DMS153 treated with DMSO at 0.1 percent for 48 hours (cell line): ENCODE data around the gene CSDE1.
A peak's percentile ranks its signal among the peaks of the same experiment; 100 is the strongest.

Source experiments
- DNase-seq: peaks from one replicate; lab custom pipeline; 2025; ENCODE audit not compliant: unreplicated experiment; lab: John Stamatoyannopoulos, UW

CSDE1 gene

GRCh38 chr1:114750780-114751179 is 7.0 kb downstream of the CSDE1 start:
- DNase-seq = no peak

DNA sequence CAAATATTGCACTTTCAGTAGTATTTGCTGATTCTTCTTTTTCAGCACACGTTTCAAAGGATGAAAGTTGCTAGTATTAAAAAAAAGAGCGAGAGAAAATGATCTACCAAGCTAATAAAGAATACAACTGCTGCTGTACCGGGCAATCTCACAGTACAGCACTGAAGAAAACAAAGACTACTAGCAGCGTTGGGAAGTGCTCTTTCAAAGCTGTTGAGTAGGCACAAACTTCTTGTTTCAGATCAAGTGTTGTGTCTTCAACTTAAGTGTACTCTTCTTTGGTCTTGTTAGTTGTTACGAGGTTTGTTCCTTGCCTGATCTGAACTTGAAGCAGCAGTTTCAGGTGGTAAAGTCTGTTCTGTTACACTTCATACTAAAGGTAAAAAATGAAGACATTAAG is 7.9 kb downstream of the CSDE1 start:
- DNase-seq = no peak

GRCh38 chr1:114746450-114747121 is 11.2 kb downstream of the CSDE1 start:
- no peak for DNase-seq

DNA sequence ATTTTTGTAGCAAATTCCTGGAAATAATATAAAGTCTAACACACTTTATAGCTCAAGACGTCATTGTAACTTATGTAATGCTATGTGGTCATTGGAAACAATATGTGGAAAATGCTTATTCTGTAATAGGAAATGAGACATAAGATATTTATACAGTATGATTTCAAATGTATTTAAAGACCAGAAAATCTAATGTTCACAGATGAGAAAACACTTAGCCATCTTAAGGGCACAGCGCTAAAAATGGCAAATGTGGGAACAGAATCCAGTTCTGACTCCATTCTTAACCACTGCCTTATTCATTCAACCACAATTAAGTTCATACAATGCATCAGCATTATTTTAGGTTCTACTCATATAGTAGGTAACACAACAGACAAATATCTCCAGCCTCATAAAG is 12.5 kb downstream of the CSDE1 start:
- no peak for DNase-seq

DNA sequence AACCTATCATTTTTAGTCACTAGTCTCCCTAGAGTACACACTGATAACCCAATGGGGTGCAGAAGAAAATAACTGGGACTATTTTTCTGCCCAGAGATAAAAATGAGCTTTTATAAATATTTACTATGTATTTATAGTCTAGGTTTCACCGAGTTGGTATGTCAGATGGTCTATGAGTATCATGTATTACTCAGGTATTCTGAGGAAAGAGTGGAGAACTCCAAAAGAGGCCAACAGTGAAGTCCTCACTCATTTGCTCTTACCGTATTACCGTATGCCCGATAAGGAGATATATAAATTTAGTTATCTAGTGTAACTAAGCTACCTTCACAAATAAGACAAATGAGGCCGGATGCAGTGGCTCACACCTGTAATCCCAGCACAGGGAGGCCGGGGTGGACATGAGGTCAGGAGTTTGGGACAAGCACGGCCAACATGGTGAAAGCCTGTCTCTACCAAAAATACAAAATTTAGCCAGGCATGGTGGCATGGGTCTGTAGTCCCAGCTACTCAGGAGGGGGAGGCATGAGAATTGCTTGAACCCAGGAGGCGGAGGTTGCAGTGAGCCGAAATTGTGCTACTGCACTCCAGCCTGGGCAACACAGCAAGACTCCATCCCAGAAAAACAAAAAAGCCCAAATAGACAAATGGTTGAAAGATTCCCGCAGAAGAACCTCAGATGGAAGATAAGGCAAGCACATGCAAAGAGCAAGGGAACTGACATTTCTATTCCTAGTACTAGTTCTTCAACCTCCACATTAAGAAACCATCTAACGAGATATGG is 15.6 kb downstream of the CSDE1 start:
- DNase-seq = no peak

GRCh38 chr1:114740331-114740730 is 17.5 kb downstream of the CSDE1 start:
- no peak for DNase-seq

- no peak for DNase-seq
Measured at GRCh38 chr1:114737314-114737849, 20.4 kb downstream of the CSDE1 start.

GRCh38 chr1:114735479-114735878 is 22.3 kb downstream of the CSDE1 start:
- DNase-seq = no peak

DNA sequence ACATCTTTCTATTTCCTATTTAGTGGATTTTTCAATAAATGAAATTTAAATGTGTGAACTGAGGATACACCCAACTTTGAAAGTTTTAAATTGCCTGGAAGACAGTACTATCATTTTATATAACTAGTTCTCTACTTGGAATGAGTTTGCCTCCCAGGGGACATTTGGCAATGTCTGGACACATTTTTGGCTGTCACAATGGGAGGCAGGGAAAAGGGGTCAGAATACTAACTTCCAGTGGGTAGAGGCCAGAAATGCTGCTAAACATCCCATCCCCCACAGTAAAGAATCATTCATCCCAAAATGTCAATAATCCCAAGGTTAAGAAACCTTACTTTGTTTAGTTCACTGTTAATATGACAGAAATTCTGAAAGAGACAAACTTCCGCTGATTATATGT is 28.0 kb downstream of the CSDE1 start:
- no peak for DNase-seq

GRCh38 chr1:114728553-114728952 is 29.2 kb downstream of the CSDE1 start:
- DNase-seq = no peak

DNA sequence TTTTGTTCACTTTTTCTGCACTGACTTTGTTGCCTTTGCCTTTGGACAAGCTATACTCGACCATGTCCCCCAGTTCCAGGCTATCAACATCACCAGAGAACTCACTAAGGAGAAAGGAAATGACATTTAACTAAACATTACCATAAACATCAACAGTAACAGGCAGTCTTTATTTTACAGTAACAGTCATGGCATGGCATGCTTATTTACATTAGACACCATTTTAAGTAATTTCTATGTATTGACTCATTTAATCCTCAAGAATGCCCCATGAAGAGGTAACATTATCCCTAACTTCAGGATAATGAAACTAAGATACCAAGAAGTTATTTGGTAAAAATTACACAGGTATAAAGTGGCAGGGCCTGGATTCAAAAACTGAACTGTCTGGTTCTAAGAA is 32.6 kb downstream of the CSDE1 start:
- DNase-seq = no peak

GRCh38 chr1:114723915-114724314 is 33.9 kb downstream of the CSDE1 start:
- no peak for DNase-seq

DNA sequence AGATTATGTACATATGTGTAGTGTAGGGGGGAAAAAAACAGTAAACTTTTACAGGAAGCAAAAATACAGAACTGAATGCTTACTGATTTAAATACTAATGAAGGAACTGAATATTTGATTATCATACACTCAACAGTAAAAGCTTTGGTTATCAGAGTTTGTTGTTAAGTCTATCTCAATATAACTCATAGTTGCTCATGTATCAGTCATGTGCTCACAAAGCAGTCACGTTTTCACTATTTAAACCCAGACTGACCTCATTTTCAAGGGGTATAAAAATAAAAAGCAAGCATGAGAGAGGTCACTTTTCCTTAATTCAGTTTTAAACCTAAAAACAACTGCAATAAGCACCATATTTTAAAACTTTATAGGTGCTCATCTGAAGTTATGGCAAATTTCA is 34.3 kb downstream of the CSDE1 start:
- DNase-seq = no peak

- DNase-seq = no peak
Measured at GRCh38 chr1:114720492-114720891, 37.3 kb downstream of the CSDE1 start.

GRCh38 chr1:114719424-114719787 is 38.4 kb downstream of the CSDE1 start:
- no peak for DNase-seq

- no peak for DNase-seq
Measured at GRCh38 chr1:114718661-114719423, 38.9 kb downstream of the CSDE1 start.

GRCh38 chr1:114716304-114717170 is 41.2 kb downstream of the CSDE1 start, which contains the start of gene NRAS:
TSS of gene NRAS (minus strand) at chr1:114716771. CDS start at chr1:114716160, 611 bp downstream.
- DNase-seq = peak; percentile 72

DNA sequence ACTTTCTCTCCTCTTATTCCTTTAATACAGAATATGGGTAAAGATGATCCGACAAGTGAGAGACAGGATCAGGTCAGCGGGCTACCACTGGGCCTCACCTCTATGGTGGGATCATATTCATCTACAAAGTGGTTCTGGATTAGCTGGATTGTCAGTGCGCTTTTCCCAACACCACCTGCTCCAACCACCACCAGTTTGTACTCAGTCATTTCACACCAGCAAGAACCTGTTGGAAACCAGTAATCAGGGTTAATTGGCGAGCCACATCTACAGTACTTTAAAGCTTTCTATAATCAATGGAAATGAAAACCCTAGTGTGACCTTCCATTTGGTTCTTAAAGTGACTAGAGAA is 41.9 kb downstream of the CSDE1 start:
- DNase-seq = no peak

DNA sequence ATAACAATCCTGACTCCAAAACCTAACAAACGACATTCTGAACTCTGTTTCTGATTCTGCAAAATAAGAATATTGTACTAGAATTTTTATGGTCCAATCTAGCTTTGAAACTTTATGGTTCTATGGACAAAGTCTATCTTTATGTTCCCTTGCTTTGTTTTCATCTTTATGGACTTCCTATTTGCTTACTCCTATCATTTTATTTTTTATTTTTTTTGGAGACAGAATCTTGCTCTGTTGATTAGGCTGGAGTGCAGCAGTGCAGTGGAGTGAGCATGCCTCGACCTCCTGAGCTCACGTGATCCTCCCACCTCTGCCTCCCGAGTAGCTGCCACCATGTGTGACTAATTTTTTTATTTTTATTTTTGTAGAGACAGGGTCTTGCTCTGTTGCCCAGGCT is 44.8 kb downstream of the CSDE1 start:
- no peak for DNase-seq

- no peak for DNase-seq
Measured at GRCh38 chr1:114710360-114710759, 47.4 kb downstream of the CSDE1 start.

- no peak for DNase-seq
Measured at GRCh38 chr1:114707604-114708003, 50.2 kb downstream of the CSDE1 start.
